H1 (cell line): ENCODE data around the gene LPCAT1. TPM values are rescaled to one million over a fixed set of nuclear protein-coding genes. Genes with fewer than 3 reads are reported as not detected.

ENCODE experiments used
- CTCF ChIA-PET: fragments of 300-600 bp; sonication (Branson Sonifier 250); formaldehyde crosslinking; loops from one replicate; lab custom pipeline; 2021; ENCODE audit not compliant: partially characterized antibody; lab: Charles Lee
- POLR2A ChIA-PET: fragments of 300-600 bp; sonication (Branson Sonifier 250); formaldehyde crosslinking; loops from one replicate; lab custom pipeline; 2021; ENCODE audit warnings: inconsistent platforms; ENCODE audit not compliant: partially characterized antibody; lab: Charles Lee
- DNase-seq, 2 experiments: peaks; one replicate each; pipeline versions ENCODE4 v3.0.0 to v3.0.0-alpha.2; 2010 to 2022; ENCODE audit warnings: low spot score in 2 of 2, low read depth in 1 of 2, mixed read lengths in 1 of 2
- FAIRE-seq: peaks from 2 replicates; lab custom pipeline; 2011; peaks lifted over from hg19 to GRCh38; lab: Jason Lieb, UNC
- H2AFZ ChIP-seq: 2 replicates; pipeline ENCODE4 v1.8.1; 2012; ENCODE audit warnings: low read length, inconsistent platforms
- H2AK5ac ChIP-seq: 2 replicates; pipeline ENCODE4 v1.6.1; 2013; ENCODE audit warnings: low read depth, low read length
- H2BK120ac ChIP-seq: replicated peaks from 2 replicates; pipeline ENCODE3; 2013; ENCODE audit warnings: low read depth, low read length, inconsistent platforms
- H2BK12ac ChIP-seq: 2 replicates; pipeline ENCODE4 v1.6.1; 2013; ENCODE audit warnings: low read depth, low read length
- H2BK15ac ChIP-seq: 2 replicates; pipeline ENCODE4 v1.6.1; 2013; ENCODE audit warnings: low read length
- H2BK20ac ChIP-seq: 2 replicates; pipeline ENCODE4 v1.6.1; 2013; ENCODE audit warnings: low read length
- H2BK5ac ChIP-seq: 2 replicates; pipeline ENCODE4 v1.6.1; 2013; ENCODE audit warnings: low read depth, low read length
- H3K14ac ChIP-seq: 2 replicates; pipeline ENCODE4 v1.6.1; 2013; ENCODE audit warnings: inconsistent platforms; ENCODE audit not compliant: insufficient read length
- H3K18ac ChIP-seq: 2 replicates; pipeline ENCODE4 v1.6.1; 2013; ENCODE audit warnings: low read length; ENCODE audit errors: extremely low read depth
- H3K23ac ChIP-seq: 2 replicates; pipeline ENCODE4 v1.6.1; 2013; ENCODE audit warnings: inconsistent platforms; ENCODE audit not compliant: insufficient read length
- H3K23me2 ChIP-seq: 2 replicates; pipeline ENCODE4 v1.6.1; 2013; ENCODE audit warnings: low read depth, low read length
- H3K27ac ChIP-seq: 2 replicates; pipeline ENCODE4 v1.6.1; 2011; ENCODE audit warnings: low read depth, low read length, inconsistent platforms
- H3K27me3 ChIP-seq, 4 experiments: replicated peaks in 1 of 4; 1 replicate in 1 of 4; 2 replicates in 3 of 4; pipeline versions ENCODE4 v1.6.1 to v1.8.1; 2011 to 2013; ENCODE audit warnings: low read length in 3 of 4, mild to moderate bottlenecking in 3 of 4, inconsistent platforms in 2 of 4, mixed read lengths in 2 of 4, moderate library complexity in 1 of 4; ENCODE audit not compliant: control insufficient read depth in 3 of 4, insufficient read depth in 3 of 4; ENCODE audit errors: extremely low read depth in 1 of 4
- H3K36me3 ChIP-seq, 4 experiments: 2 replicates each; pipeline versions ENCODE4 v1.6.1 to v1.8.1; 2011 to 2013; ENCODE audit warnings: mild to moderate bottlenecking in 4 of 4, low read length in 3 of 4, moderate library complexity in 2 of 4, control low read depth in 1 of 4, inconsistent platforms in 1 of 4; ENCODE audit not compliant: insufficient read depth in 4 of 4, control insufficient read depth in 2 of 4
- H3K4ac ChIP-seq: replicated peaks from 2 replicates; pipeline ENCODE3; 2013; ENCODE audit warnings: low read length, low read depth, mixed read lengths, inconsistent platforms; ENCODE audit not compliant: insufficient read length
- H3K4me1 ChIP-seq, 4 experiments: replicated peaks in 1 of 4; 1 replicate in 1 of 4; 2 replicates in 3 of 4; pipeline versions ENCODE4 v1.6.1 to v1.8.1; 2011 to 2013; ENCODE audit warnings: low read length in 3 of 4, inconsistent platforms in 2 of 4, mixed read lengths in 1 of 4; ENCODE audit not compliant: insufficient read depth in 4 of 4, control insufficient read depth in 3 of 4
- H3K4me2 ChIP-seq, 2 experiments: 2 replicates each; pipeline versions ENCODE4 v1.6.1 to v1.8.1; 2011 to 2013; ENCODE audit warnings: low read depth in 2 of 2, low read length in 2 of 2, control low read depth in 1 of 2, inconsistent platforms in 1 of 2, mild to moderate bottlenecking in 1 of 2; ENCODE audit not compliant: insufficient read depth in 1 of 2
- H3K4me3 ChIP-seq, 4 experiments: fragments of 200-600, 300-600 bp in 1 of 4; sonication (generic), shearing (Covaris generic), sonication (Bioruptor Twin) in 1 of 4; 2 replicates each; pipeline versions ENCODE4 v1.5.1 to v1.8.1; 2011 to 2016; ENCODE audit warnings: low read length in 4 of 4, low read depth in 3 of 4, control low read depth in 2 of 4, inconsistent platforms in 2 of 4, mild to moderate bottlenecking in 2 of 4, mixed read lengths in 1 of 4, moderate library complexity in 1 of 4; ENCODE audit not compliant: insufficient read depth in 2 of 4; ENCODE audit errors: extremely low read depth in 1 of 4
- H3K56ac ChIP-seq: replicated peaks from 2 replicates; pipeline ENCODE3; 2013; ENCODE audit warnings: low read depth, mild to moderate bottlenecking, mixed read lengths, low read length, inconsistent platforms; ENCODE audit not compliant: insufficient read length
- H3K79me1 ChIP-seq: 2 replicates; pipeline ENCODE4 v1.6.1; 2013; ENCODE audit warnings: low read depth, low read length, control low read depth
- H3K79me2 ChIP-seq, 2 experiments: 2 replicates each; pipeline versions ENCODE4 v1.6.1 to v1.8.1; 2012 to 2013; ENCODE audit warnings: low read length in 2 of 2, mild to moderate bottlenecking in 2 of 2, inconsistent platforms in 1 of 2; ENCODE audit not compliant: insufficient read depth in 2 of 2, control insufficient read depth in 1 of 2
- H3K9ac ChIP-seq, 4 experiments: replicated peaks in 1 of 4; 1 replicate in 1 of 4; 2 replicates in 3 of 4; pipeline versions ENCODE4 v1.6.1 to v1.8.1; 2011 to 2013; ENCODE audit warnings: low read depth in 3 of 4, low read length in 3 of 4, control low read depth in 2 of 4, mild to moderate bottlenecking in 2 of 4, moderate library complexity in 2 of 4, inconsistent platforms in 1 of 4; ENCODE audit errors: extremely low read depth in 1 of 4
- H3K9me3 ChIP-seq, 2 experiments: 2 replicates each; pipeline versions ENCODE4 v1.6.1 to v1.8.1; 2012 to 2013; ENCODE audit warnings: mild to moderate bottlenecking in 2 of 2, moderate library complexity in 2 of 2, control low read depth in 1 of 2, inconsistent platforms in 1 of 2, low read depth in 1 of 2, low read length in 1 of 2, mixed read lengths in 1 of 2; ENCODE audit not compliant: insufficient read depth in 2 of 2
- H4K20me1 ChIP-seq, 2 experiments: replicated peaks in 1 of 2; 2 replicates each; pipeline versions ENCODE3 to v1.8.1; 2011 to 2013; ENCODE audit warnings: inconsistent platforms in 2 of 2, low read length in 2 of 2, mild to moderate bottlenecking in 1 of 2; ENCODE audit not compliant: insufficient read depth in 2 of 2, control insufficient read depth in 1 of 2
- H4K5ac ChIP-seq: 2 replicates; pipeline ENCODE4 v1.6.1; 2013; ENCODE audit warnings: low read length, low read depth, mixed read lengths, inconsistent platforms; ENCODE audit not compliant: insufficient read length
- H4K8ac ChIP-seq: 2 replicates; pipeline ENCODE4 v1.8.0; 2013; ENCODE audit warnings: mild to moderate bottlenecking, moderate library complexity, low read length, inconsistent platforms; ENCODE audit not compliant: insufficient read depth; ENCODE audit errors: extremely low read depth
- H4K91ac ChIP-seq: replicated peaks from 2 replicates; pipeline ENCODE3; 2013; ENCODE audit warnings: low read length, mixed read lengths, inconsistent platforms; ENCODE audit not compliant: insufficient read length
- CHD2 ChIP-seq: IDR thresholded peaks from 2 replicates; pipeline ENCODE4 v1.6.1; 2012; ENCODE audit warnings: low read length, improper control_type of control experiment
- CTBP2 ChIP-seq: IDR thresholded peaks from 2 replicates; pipeline ENCODE4 v1.7.0; 2011; ENCODE audit warnings: borderline replicate concordance, mild to moderate bottlenecking, moderate library complexity, mixed read lengths, low read length; ENCODE audit not compliant: insufficient read depth, insufficient read length
- HDAC2 ChIP-seq, 2 experiments: fragments of 300-600 bp in 1 of 2; sonication (generic) in 1 of 2; IDR thresholded peaks; 2 replicates each; pipeline ENCODE4 v1.6.1; 2011 to 2012; ENCODE audit warnings: low read depth in 2 of 2, low read length in 2 of 2, mild to moderate bottlenecking in 2 of 2, moderate library complexity in 2 of 2, borderline replicate concordance in 1 of 2, inconsistent platforms in 1 of 2
- JUND ChIP-seq: IDR thresholded peaks from 2 replicates; pipeline ENCODE4 v1.6.1; 2011; ENCODE audit warnings: mild to moderate bottlenecking, improper control_type of control experiment, low read length
- KDM5A ChIP-seq: fragments of 200-600 bp; IDR thresholded peaks from 2 replicates; pipeline ENCODE4 v1.7.1; 2012; ENCODE audit warnings: mild to moderate bottlenecking, low read length, inconsistent platforms, mixed read lengths
- TAF7 ChIP-seq: optimal IDR thresholded peaks from 2 replicates; pipeline ENCODE3; 2011; ENCODE audit warnings: low read depth, mild to moderate bottlenecking, inconsistent platforms, low read length, moderate library complexity, borderline replicate concordance
- TBP ChIP-seq: IDR thresholded peaks from 2 replicates; pipeline ENCODE4 v1.6.1; 2011; ENCODE audit warnings: low read depth, low read length, improper control_type of control experiment
- WGBS, 2 experiments: shearing (Covaris generic) in 1 of 2; methylation state at CpG; one replicate each; pipeline versions ENCODE4 v1.1.6 to v1.1.7; 2013 to 2015; ENCODE audit warnings: low lambda C conversion rate in 2 of 2, mixed read lengths in 2 of 2, inconsistent platforms in 1 of 2, low coverage in 1 of 2, missing lambda C conversion rate in 1 of 2; ENCODE audit not compliant: insufficient replicate concordance in 2 of 2, insufficient coverage in 1 of 2, insufficient read length in 1 of 2; ENCODE audit errors: extremely low coverage in 1 of 2, missing lambda C conversion rate in 1 of 2; 5-methylcytosine and 5-hydroxymethylcytosine counted together
- polyA plus RNA-seq, 7 experiments: library from polyadenylated mRNA; depleted of rRNA in 3 of 7; stranded (reverse) in 5 of 7; unstranded in 2 of 7; fragments of >200 nt in 5 of 7; fragments of 200-250 nt in 2 of 7; gene quantifications; 1 replicate in 5 of 7; 2 replicates in 1 of 7; 4 replicates in 1 of 7; pipeline versions ENCODE4 v1.2.1 to v1.2.3, GENCODE V29; 2011 to 2013; ENCODE audit warnings: missing spikeins in 2 of 7, mixed read lengths in 2 of 7
- total RNA-seq: library from RNA; stranded (reverse); fragmentation: NEBNext Ultra II Directional; extraction: Animal tissue kit (Norgen Biotek cat#: 25700); gene quantifications from 2 replicates; pipeline ENCODE4 v1.2.1, GENCODE V29; 2021

Gene LPCAT1
- total and polyA plus RNA-seq, 2 of the 8 experiments (the other 6 are each of a cell fraction or from before 2014, with no cell fraction given): 107 to 260 TPM

GRCh38 chr5:1429066-1429465 is 94.7 kb downstream of the LPCAT1 start:
- Histone ChIP-seq H3K23ac (no peak overlapping the region), H3K79me2 (no peaks in the 10 kb centered on the region), H3K9me3 (peaks cover 33 to 53% of the 10 kb centered on the region in 2 experiments), H2BK5ac (no peak overlapping the region), H3K18ac (no peak overlapping the region), H4K20me1 (no peaks in the 10 kb centered on the region), H3K9ac (no peak overlapping the region), H3K4me1 (no peaks in the 10 kb centered on the region), H3K56ac (no peak overlapping the region), H2AK5ac (no peak overlapping the region), H3K4me2 (no peak overlapping the region), H3K14ac (no peak overlapping the region), H4K91ac (no peak overlapping the region), H3K4ac (no peak overlapping the region), H2BK15ac (no peak overlapping the region), H4K8ac (no peak overlapping the region), H3K4me3 (no peak overlapping the region), H3K36me3 (no peaks in the 10 kb centered on the region), H2BK20ac (no peak overlapping the region), H4K5ac (no peak overlapping the region), H3K23me2 (peaks cover 3% of the 10 kb centered on the region; the same call in 1 of the 2 replicates), H3K79me1 (no peaks in the 10 kb centered on the region), H3K27ac (no peak overlapping the region), H2AFZ (no peak overlapping the region), H2BK12ac (no peak overlapping the region), H2BK120ac (no peak overlapping the region), H3K27me3 (peaks cover 0 to 2% (median 0%) of the 10 kb centered on the region in 4 experiments; a peak in 1 of 7 replicates)
- POLR2A ChIA-PET: no interaction called here
- CTCF ChIA-PET: interaction anchor here (1.5 kb wide), 1 partner anchor 21 kb away, joined by 4 read pairs; no protein-coding TSS in a partner anchor
- DNase-seq (no peak), FAIRE-seq (no peak)
- TF ChIP-seq TBP: no peak
- TF ChIP-seq TAF7: no peak
- no peak for TF ChIP-seq KDM5A
- no peak for TF ChIP-seq JUND
- no peak for TF ChIP-seq HDAC2 (IDR thresholded peaks at IDR 0.05; ENCODE audit: borderline replicate concordance in 1 of 2, low read depth in 2 of 2, low read length in 2 of 2)
- no peak for TF ChIP-seq CHD2
- no peak for TF ChIP-seq CTBP2
- 90% methylated on average over 7 of the region's 7 CpGs; no CpG with 5 or more reads in 1 of the 2 experiments for WGBS, 2 experiments
